ENCODE measurements around the gene PXMP4.
"Not testable (repeated sequence)": the region's sequence is repeated elsewhere in the genome, so short reads cannot be mapped to it uniquely, and the experiment has no call there.

The PXMP4 gene, protein sequence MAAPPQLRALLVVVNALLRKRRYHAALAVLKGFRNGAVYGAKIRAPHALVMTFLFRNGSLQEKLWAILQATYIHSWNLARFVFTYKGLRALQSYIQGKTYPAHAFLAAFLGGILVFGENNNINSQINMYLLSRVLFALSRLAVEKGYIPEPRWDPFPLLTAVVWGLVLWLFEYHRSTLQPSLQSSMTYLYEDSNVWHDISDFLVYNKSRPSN

DNA sequence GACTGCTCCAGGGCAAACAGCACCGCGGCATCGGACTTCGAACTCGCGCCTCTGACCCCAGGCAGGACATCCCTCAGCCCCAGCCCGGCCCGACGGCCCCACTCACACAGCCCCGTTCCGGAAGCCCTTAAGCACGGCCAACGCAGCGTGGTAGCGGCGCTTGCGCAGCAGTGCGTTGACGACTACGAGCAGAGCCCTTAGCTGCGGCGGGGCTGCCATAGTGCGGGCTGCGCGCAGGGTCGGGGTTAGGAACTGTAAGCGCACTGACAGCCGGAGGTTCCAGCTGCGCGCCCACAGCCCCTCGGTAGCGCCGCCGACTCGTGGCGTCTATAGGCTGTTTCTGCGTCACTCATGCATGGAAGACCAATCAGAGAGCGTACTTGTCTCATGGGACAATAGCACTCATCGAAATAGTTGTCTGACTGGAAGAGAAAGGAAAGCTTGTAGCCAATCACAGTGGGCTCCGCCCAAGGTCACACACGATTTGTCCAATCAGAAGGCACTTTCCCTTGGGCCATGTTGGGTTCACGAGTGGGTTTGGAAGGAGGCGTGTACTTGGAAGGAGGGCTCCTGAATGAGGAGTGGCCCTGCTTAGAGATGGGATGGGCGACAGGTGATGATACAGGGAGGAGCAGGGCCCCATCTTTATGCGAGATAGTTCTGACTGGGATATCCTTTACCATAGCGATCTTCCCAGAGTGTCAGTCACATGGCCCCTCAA lies at the start of gene PXMP4:
Gene PXMP4, minus strand, starts transcription at position 322 of the 721 bp plus-strand sequence. Its CDS starts 103 bp downstream, at position 219.
- intact Hi-C loops (cut with DNase I): no loop called here
- DNase-seq: peak; percentile 90 to 98 (median 95)

DNA sequence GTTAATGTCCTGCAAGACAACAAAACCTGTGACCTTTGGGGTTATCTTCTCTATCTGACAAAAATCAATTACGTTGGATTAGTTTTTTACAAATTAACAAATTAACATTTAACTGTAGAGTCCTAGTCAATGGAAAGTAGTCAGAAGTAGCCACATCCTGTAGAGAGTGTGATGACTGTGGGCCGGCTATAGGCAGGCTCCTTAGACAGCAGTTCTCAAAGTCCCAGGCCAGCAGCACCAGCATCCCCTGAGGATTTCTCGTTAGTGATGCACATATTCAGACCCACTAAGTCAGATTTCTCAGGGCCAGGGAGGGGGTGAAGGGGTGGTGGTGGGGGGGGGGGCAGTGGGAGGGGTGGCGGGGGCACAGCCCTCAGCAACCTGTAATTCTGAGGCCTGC lies 48.9 kb upstream of the PXMP4 start:
- no peak for DNase-seq
- intact Hi-C loops (cut with DNase I): no loop called here

DNA sequence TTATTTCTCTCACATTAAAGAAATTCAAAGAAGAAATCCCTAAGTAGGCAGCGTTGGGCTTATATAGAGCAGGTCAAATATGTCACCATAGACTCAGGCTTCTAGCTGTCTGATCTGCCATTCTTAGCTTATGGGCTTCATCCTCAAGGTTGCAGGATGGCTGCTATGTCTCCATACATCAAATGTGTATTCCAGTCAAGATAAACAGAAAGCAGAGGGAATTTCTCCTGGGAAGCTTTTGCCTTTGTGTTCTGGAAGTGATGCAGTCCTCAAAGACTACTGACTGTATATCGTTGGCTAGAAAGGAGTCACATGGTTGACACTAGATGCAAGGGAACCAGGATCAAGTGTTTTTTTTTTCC lies 47.6 kb upstream of the PXMP4 start:
- intact Hi-C loops (cut with DNase I): no loop called here
- DNase-seq: no peak

DNA sequence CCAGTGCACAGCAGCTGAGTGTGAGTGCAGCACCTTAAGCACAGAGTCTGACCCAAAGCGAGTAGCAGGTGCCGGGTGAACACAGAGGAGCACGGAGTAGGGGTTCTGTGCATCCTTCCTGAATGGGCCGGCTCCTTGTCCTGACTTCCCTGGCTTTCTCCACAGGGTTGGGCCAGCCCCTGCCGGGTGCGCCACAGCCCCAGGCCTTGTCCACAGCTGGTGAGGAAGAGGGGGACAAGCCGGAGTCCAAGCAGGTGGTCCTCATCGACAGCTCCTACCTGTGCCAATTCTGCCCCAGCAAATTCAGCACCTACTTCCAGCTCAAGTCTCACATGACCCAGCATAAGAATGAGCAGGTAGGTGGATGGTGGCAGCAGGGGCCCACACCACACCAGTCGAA lies 46.6 kb upstream of the PXMP4 start:
- no peak for DNase-seq
- intact Hi-C loops (cut with DNase I): no loop called here

DNA sequence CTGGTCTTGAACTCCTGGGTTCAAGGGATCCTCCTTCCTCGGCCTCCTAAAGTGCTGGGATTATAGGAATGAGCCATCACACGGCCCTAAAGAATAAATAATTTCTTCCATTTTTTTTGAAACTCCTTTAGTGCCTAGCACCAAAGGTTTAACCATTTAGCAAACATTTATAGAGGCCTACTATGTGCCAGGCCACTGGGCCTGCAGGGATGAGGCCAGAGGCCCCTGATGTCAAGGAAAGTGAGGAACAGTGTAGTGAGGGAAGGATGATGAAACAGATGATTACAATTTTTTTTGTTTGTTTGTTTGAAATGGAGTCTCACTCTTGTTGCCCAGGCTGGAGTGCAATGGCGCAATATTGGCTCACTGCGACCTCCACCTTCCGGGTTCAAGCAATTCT lies 45.5 kb upstream of the PXMP4 start:
- intact Hi-C loops (cut with DNase I): no loop called here
- DNase-seq: no peak

DNA sequence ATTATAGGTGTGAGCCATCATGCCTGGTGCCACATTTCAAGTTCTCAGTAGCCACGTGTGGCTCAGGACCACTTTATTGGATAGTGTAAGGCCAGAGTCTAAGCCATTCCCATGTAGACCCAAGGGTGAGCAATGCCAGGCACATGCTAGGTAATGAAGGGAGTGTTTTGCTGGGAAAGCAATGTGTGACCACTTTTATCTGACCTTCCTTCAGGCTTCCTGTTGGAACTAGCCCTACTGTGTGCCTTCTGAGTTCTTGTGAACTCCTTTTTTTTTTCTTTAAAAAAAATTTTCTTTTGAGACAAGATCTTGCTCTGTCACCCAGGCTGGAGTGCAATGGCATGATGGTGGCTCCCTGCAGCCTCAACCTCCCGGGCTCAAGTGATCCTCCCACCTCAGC lies 45.0 kb upstream of the PXMP4 start:
- intact Hi-C loops (cut with DNase I): no loop called here
- no peak for DNase-seq

DNA sequence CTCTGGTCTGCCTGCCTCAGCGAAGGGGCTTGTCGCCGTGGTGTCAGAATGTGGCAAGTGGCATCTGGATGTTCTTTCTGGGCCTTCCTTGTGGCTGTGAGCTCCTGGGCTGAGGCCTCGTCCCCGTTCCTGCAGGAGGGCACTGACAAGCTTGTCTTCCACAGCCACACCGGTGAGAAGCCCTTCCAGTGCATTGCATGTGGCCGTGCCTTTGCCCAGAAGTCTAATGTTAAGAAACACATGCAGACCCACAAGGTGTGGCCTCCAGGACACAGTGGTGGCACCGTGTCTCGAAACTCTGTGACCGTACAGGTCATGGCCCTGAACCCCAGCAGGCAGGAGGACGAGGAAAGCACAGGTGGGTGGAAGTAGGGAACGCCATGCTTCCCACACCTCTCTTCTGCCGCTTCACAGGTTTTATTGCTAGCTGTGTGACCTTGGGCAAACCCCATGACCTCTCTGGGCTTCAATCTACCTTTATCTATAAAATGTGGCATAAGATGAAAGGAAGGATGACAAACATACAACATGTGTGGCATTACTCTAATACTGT lies 41.7 kb upstream of the PXMP4 start:
- intact Hi-C loops (cut with DNase I): no loop called here

DNA sequence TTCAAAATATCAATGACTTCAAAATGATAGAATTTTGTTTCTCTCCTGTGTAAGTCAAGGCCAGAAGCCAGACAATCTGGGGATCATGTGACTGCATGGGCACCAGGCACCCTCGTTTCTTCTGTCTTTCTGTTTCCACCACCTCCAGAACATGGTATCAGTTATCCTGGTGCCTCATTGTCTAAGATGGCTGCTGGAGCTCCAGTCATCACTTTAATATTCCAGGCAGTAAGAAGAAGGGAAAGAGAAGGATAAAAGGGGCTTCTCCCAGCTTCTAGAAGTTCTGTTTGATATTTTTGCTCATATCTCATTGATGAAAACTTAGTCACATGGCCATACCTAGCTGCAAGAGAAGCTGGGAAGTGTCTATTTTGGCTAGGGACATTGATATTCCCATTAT lies 37.3 kb upstream of the PXMP4 start:
- intact Hi-C loops (cut with DNase I): no loop called here
- DNase-seq: no peak

More for the DNA sequence above, 41.7 kb upstream of the PXMP4 start:
- no peak for DNase-seq

DNA sequence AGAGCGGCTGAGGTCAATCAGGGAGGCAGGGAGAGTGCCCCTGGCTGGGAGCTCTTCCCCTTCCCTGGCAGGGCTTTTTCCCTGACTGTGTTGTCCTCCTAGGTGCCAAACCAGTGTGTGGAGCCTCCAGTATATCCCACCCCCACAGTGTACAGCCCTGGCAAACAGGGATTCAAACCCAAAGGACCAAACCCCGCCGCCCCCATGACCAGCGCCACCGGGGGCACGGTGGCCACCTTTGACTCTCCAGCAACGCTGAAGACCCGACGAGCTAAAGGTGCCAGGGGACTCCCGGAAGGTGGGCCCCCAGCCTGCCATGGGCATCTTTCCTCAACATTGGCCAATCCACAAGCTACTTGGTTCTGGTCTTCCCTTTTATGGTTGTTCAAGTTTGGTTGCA lies 36.9 kb upstream of the PXMP4 start:
- intact Hi-C loops (cut with DNase I): no loop called here
- no peak for DNase-seq

DNA sequence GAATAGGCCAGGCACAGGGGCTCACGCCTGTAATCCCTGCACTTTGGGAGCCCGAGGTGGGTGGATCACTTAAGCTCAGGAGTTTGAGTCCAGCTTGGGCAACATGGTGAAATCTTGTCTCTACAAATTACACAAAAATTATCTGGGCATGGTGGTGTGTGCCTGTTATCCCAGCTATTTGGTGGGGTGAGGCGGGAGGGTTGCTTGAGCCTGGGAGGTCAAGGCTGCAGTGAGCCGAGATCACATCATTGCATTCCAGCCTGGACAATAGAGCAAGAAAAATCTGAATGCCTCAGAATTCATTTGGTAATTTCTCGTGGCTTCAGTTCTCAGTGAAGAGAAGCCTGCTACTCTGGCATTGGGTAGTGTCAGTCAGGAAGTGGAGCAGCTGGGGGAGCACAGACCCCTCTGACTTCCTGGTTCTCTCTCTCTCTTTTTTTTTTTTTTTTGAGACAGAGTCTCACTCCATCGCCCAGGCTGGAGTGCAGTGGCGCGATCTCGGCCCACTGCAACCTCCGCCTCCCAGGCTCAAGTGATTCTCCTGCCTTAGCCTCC lies 35.9 kb upstream of the PXMP4 start:
- DNase-seq; intact Hi-C loops (cut with DNase I): not testable (repeated sequence)

DNA sequence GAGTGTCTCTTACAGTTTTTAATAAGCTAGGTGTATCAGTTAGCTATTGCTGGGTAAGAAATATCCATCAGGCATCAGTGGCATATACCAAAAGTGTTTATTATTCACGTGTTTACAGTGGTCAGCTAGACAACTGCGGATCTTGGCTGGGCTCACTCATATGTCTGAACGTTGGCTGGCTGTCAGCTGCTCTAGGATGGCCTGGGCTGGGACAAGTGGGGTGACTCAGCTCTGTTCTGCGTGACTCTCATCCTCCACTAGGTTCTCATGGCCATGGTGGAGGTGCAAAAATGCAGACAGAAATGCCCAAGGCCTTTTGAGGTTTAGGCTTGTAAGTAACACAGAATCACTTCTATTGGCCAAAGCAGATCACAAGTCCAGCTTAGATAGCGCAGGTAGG lies 33.7 kb upstream of the PXMP4 start:
- DNase-seq: no peak
- intact Hi-C loops (cut with DNase I): no loop called here

DNA sequence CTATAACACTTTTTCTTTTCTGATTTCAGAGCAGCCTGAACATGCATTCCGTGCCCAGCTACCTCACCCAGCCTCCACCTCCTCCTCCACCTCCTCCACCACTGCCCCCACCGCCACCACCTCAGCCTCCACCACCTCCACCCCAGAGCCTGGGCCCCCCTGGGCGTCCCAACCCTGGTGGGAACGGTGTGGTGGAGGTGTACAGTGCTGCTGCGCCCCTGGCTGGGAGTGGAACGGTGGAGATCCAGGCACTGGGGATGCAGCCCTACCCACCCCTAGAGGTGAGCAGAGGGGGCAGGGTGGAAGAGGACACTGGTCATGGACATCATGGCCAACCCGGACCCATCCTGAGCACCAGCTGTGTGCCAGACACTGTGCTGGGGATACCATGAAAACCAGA lies 33.0 kb upstream of the PXMP4 start:
- DNase-seq: no peak
- intact Hi-C loops (cut with DNase I): no loop called here

DNA sequence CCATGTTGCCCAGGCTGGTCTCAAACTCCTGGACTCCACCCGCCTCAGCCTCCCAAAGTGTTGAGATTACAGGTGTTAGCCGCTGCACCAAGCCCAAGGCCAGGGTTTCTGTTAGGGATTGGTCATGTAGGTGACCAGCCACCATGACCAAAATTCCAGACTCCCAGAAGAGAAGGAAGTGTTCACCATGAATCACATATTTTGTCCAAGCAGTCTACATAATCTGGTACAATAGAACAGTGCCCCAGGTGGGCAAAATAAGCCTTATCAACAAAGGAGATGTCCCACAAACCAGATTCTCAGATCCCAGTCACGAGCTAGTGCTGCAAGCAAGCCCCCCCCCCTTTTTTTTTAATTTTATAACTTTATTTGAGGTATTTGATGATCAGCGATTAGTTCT lies 31.7 kb upstream of the PXMP4 start:
- DNase-seq: no peak
- intact Hi-C loops (cut with DNase I): no loop called here

DNA sequence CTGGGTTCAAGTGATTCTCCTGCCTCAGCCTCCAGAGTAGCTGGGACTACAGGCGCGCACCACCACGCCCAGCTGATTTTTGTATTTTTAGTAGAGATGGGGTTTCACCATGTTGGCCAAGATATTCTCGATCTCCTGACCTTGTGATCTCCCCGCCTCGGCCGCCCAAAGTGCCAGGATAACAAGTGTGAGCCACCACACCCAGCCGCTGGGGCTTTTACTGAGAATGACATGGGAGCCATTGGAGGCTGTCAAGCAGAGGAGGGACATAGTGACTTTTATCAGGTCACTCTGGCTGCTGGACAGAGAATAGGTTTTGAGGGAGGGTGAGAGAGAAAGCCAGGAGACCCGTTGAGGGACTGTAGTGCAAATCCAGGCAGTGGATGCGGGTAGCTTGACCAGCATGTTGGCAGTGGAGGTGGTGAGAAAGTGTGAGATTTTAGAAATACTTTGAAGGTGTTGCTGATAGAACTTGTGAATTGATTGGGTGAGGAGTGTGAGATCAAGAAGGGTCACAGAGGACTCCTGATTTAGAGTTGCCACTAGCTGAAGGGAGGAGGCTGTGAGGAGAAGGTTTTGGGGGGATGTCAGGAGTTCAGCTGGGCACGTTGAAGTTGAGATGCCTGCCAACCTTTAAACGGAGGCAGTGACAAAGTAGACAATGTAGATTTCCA lies 26.4 kb upstream of the PXMP4 start:
- DNase-seq: no peak
- intact Hi-C loops (cut with DNase I): no loop called here

DNA sequence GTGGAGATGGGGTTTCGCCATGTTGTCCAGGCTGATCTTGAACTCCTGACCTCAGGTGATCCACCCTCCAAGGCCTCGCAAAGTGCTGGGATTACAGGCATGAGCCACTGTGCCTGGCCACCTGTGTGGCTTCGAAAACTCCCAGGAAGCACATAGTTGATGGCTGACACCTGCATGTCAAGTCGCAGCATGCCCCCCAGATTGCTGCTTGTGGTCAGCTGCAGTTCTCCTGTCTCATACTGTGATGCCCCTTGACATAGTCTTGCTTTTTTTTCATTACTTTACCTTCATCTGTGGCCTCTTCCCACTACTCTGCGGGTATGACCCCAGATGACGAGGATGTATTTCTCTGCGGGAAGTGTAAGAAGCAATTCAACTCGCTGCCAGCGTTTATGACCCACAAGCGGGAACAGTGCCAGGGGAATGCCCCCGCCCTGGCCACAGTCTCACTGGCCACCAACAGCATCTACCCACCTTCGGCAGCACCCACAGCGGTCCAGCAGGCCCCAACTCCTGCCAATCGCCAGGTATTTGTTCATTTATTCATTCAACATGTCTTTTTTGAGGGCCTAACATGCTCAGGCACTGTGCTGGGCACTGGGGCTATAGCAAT lies 24.8 kb upstream of the PXMP4 start:
- intact Hi-C loops (cut with DNase I): no loop called here
- no peak for DNase-seq

DNA sequence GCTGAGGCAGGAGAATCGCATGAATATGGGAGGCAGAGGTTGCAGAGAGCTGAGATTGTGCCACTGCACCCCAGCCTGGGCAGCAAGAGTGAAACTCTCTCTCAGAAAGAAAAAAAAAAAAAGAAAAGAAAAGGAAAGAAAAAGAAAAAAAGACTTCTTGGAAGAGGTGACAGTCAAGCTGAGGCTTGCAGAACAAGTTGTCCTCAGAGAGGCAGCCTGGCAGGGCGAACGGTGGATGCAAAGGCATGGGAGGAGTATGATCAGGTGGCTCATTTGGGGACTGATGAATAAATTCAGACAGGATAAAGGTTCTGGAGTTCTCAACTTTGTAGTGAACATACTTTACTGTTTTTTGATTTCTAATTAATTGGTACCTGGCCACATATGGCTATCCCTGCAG lies 24.1 kb upstream of the PXMP4 start:
- intact Hi-C loops (cut with DNase I): no loop called here

DNA sequence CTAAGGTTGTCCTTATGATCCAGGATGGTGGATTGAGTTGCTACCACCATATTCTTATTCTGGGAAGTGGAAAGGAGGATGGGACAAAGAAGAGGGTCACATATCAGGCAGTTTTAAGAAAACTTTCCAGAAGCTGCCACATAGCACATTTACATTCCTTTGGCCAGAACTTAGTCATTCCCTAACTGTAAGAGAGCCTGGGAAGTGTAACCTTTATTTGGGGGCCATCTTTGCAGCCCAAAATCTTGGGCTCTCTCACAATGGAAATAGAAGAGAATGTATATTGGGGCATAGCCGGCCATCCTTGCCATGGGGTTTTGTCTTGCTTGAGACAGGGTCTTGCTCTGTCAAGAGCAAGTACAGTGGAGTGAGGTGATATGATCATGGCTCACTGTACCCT lies 20.1 kb upstream of the PXMP4 start:
- no peak for DNase-seq
- intact Hi-C loops (cut with DNase I): no loop called here

More for the DNA sequence above, 24.1 kb upstream of the PXMP4 start:
- no peak for DNase-seq

DNA sequence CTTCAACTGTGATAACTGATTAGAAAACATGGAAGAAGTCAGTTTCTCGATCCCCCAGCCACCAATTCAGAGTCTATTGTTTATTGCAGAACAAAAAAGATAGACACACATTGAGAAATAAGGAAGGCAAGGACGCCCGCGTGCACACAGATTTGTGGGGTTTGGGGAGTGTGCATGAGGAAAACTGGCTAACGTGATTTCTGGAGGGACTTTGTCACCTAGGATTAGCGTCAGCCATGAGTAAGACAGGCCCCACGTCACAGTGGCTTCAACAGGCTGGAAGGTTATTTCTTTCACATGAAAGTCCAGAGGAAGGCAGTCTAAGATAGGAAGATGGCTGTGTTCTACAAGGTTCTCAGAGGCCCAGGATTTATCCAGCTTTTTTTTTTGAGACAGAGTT lies 19.4 kb upstream of the PXMP4 start:
- intact Hi-C loops (cut with DNase I): loop anchor here (10.0 kb wide), 3 partner anchors 75 to 375 kb away; partner anchors contain the start of genes ACTL10, C20orf144, EIF2S2 and RALY
- no peak for DNase-seq

DNA sequence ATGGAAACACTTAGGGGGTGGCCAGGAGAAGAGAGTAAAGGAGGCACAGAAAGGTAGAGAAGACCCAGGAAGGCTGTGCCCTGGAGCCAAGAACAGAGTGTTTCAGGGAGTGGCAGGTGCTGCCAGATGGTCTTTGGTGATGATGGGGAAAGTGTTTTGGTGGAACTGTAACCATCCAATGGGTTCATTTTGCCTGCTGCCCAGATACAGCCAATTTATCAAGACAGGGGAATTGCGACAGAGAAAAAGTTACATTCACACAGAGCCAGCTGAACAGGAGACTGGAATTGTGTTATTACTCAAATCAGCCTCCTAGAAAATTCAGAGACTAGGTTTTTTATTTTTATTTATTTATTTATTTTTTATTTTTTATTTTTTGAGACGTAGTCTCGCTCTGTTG lies 16.9 kb upstream of the PXMP4 start:
- DNase-seq: no peak
- intact Hi-C loops (cut with DNase I): loop anchor here (10.0 kb wide), 3 partner anchors 72 to 378 kb away; partner anchors contain the start of genes ACTL10, C20orf144, EIF2S2 and RALY
